ENCODE results near the gene NTM. TPM values are rescaled to one million over a fixed set of nuclear protein-coding genes. Genes with fewer than 3 reads are reported as not detected.

Gene NTM
- total and polyA plus RNA-seq, 2 of the 8 experiments (the other 6 are each of a cell fraction or from before 2014, with no cell fraction given): 13.4 to 20.0 TPM

GRCh38 chr11:132307309-132308020 lies 937.0 kb downstream of the NTM start:
- CTCF ChIA-PET (ENCODE audit: partially characterized antibody): no interaction called here
- no peak for FAIRE-seq
- WGBS, 2 experiments (ENCODE audit: extremely low coverage in 1 of 2, insufficient coverage in 1 of 2, insufficient read length in 1 of 2, insufficient replicate concordance in 2 of 2, low coverage in 1 of 2, low lambda C conversion rate in 2 of 2, missing lambda C conversion rate in 1 of 2): 90% methylated on average over 21 of the region's 21 CpGs; no CpG with 5 or more reads in 1 of the 2 experiments
- TF ChIP-seq CBX8 (IDR thresholded peaks at IDR 0.05; ENCODE audit: borderline replicate concordance, low read depth, low read length) (no peak), SAP30 (IDR thresholded peaks at IDR 0.05; ENCODE audit: insufficient read depth, insufficient replicate concordance, low read length) (no peak), ZNF274 (IDR thresholded peaks at IDR 0.05; ENCODE audit: borderline replicate concordance, extremely low read depth, low read length) (no peak)

More at GRCh38 chr11:132307309-132308020, 937.0 kb downstream of the NTM start:
- no peak overlapping the region for H3K23ac ChIP-seq (ENCODE audit: insufficient read length)
- H3K56ac ChIP-seq (replicated peaks; ENCODE audit: insufficient read length, low read depth, low read length): no peak overlapping the region
- no peak overlapping the region for H3K18ac ChIP-seq (ENCODE audit: extremely low read depth, low read length)
- H2BK15ac ChIP-seq (ENCODE audit: low read length): no peak overlapping the region
- no peak overlapping the region for H4K91ac ChIP-seq (replicated peaks; ENCODE audit: insufficient read length, low read length)
- no peak overlapping the region for H2BK5ac ChIP-seq (ENCODE audit: low read depth, low read length)
- H4K20me1 ChIP-seq (replicated peaks in 1 of 2; ENCODE audit: control insufficient read depth in 1 of 2, insufficient read depth in 2 of 2, low read length in 2 of 2): no peaks in the 10 kb centered on the region
- H2BK120ac ChIP-seq (replicated peaks; ENCODE audit: low read depth, low read length): no peak overlapping the region
- no peak overlapping the region for H4K5ac ChIP-seq (ENCODE audit: insufficient read length, low read depth, low read length)
- H4K8ac ChIP-seq (ENCODE audit: extremely low read depth, insufficient read depth, low read length): no peak overlapping the region
- no peak for DNase-seq (ENCODE audit: low read depth in 1 of 2, low spot score in 2 of 2)
- H3K36me3 ChIP-seq (ENCODE audit: control insufficient read depth in 2 of 4, insufficient read depth in 4 of 4, low read length in 3 of 4): no peaks in the 10 kb centered on the region
- no peaks in the 10 kb centered on the region for H3K27me3 ChIP-seq (replicated peaks in 1 of 4; ENCODE audit: control insufficient read depth in 3 of 4, extremely low read depth in 1 of 4, insufficient read depth in 3 of 4, low read length in 3 of 4)
- no peak overlapping the region for H3K4ac ChIP-seq (replicated peaks; ENCODE audit: insufficient read length, low read depth, low read length)
- no peak overlapping the region for H2BK12ac ChIP-seq (ENCODE audit: low read depth, low read length)
- no peaks in the 10 kb centered on the region for H3K79me2 ChIP-seq (ENCODE audit: control insufficient read depth in 1 of 2, insufficient read depth in 2 of 2, low read length in 2 of 2)
- no peak overlapping the region for H3K4me2 ChIP-seq (ENCODE audit: insufficient read depth in 1 of 2, low read depth in 2 of 2, low read length in 2 of 2)
- H3K14ac ChIP-seq (ENCODE audit: insufficient read length): no peak overlapping the region
- no peaks in the 10 kb centered on the region for H3K23me2 ChIP-seq (ENCODE audit: low read depth, low read length)
- H3K79me1 ChIP-seq (ENCODE audit: low read depth, low read length): no peaks in the 10 kb centered on the region; the same call in 1 of the 2 replicates
- H3K9me3 ChIP-seq (ENCODE audit: insufficient read depth in 2 of 2, low read depth in 1 of 2, low read length in 1 of 2): no peaks in the 10 kb centered on the region
- H3K9ac ChIP-seq (replicated peaks in 1 of 4; ENCODE audit: extremely low read depth in 1 of 4, low read depth in 3 of 4, low read length in 3 of 4): no peak overlapping the region
- POLR2A ChIA-PET (ENCODE audit: partially characterized antibody): no interaction called here
- H3K27ac ChIP-seq (ENCODE audit: low read depth, low read length): no peak overlapping the region
- H3K4me1 ChIP-seq (replicated peaks in 1 of 4; ENCODE audit: control insufficient read depth in 3 of 4, insufficient read depth in 4 of 4, low read length in 3 of 4): no peaks in the 10 kb centered on the region; a peak in 1 of 7 replicates
- H2BK20ac ChIP-seq (ENCODE audit: low read length): no peak overlapping the region
- H3K4me3 ChIP-seq (ENCODE audit: extremely low read depth in 1 of 4, insufficient read depth in 2 of 4, low read depth in 3 of 4, low read length in 4 of 4): no peak overlapping the region
- H2AFZ ChIP-seq (ENCODE audit: low read length): no peak overlapping the region
- no peak overlapping the region for H2AK5ac ChIP-seq (ENCODE audit: low read depth, low read length)
